ENCODE results near the gene FPR3. TPM values are rescaled to one million over a fixed set of nuclear protein-coding genes. Genes with fewer than 3 reads are reported as not detected.

FPR3 gene
- total RNA-seq, 2 experiments from 2014 or later, result not detected

DNA sequence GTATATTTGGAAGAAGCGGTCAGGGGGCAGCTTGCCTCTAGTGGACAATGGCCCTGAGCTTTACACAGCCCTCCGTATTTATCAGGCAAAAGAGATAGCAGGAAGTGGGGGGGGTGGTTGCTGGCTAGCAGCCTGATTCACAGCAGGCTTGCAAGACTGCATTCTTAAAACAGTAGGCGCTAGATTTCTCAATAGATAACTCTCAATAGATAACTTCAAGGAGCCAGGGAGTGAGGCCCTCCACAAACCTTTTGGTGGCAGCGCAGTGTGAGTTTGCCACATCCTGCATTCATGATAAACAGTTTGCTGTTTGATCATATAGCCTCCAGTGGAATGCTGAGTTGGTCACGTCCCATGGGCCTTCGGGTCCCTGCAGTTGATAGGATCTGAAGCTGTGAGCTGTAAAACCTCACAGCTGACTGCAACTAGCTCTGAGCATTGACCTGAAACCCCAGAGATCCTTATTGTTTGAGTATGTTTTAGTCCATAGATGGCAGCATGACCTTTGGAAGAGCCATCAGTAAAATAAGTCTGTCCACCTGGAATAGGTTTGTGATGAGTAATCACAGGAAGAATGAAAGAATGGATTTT, 12.2 kb downstream of the FPR3 start:
- POLR2A ChIA-PET, result no interaction called here
- Histone ChIP-seq H3K27me3 (ENCODE audit: control insufficient read depth in 1 of 2, insufficient read depth in 2 of 2, low read length in 2 of 2) (no peaks in the 10 kb centered on the region), H3K4me1 (ENCODE audit: insufficient read depth, low read length) (no peaks in the 10 kb centered on the region), H3K9me3 (ENCODE audit: control insufficient read depth in 1 of 2, insufficient read depth in 1 of 2, low read length in 2 of 2) (peaks cover 0 to 14% of the 10 kb centered on the region in 2 experiments), H3K36me3 (ENCODE audit: insufficient read depth, low read length) (no peaks in the 10 kb centered on the region), H3K4me3 (ENCODE audit: low read length) (no peak overlapping the region), H3K27ac (ENCODE audit: low read depth in 1 of 2, low read length in 2 of 2) (no peak overlapping the region)
- no peaks in the 10 kb centered on the region for H3K27me3 Mint-ChIP-seq
- no peak for ATAC-seq (ENCODE audit: poor library complexity)
- TF ChIP-seq, protein P1, sequence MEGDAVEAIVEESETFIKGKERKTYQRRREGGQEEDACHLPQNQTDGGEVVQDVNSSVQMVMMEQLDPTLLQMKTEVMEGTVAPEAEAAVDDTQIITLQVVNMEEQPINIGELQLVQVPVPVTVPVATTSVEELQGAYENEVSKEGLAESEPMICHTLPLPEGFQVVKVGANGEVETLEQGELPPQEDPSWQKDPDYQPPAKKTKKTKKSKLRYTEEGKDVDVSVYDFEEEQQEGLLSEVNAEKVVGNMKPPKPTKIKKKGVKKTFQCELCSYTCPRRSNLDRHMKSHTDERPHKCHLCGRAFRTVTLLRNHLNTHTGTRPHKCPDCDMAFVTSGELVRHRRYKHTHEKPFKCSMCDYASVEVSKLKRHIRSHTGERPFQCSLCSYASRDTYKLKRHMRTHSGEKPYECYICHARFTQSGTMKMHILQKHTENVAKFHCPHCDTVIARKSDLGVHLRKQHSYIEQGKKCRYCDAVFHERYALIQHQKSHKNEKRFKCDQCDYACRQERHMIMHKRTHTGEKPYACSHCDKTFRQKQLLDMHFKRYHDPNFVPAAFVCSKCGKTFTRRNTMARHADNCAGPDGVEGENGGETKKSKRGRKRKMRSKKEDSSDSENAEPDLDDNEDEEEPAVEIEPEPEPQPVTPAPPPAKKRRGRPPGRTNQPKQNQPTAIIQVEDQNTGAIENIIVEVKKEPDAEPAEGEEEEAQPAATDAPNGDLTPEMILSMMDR (IDR thresholded peaks at IDR 0.05), result no peak
- no peaks in the 10 kb centered on the region for H3K36me3 Mint-ChIP-seq (ENCODE audit: low read depth)
- no peak overlapping the region for H3K4me3 Mint-ChIP-seq
- H3K4me1 Mint-ChIP-seq (ENCODE audit: low read depth), result no peaks in the 10 kb centered on the region
- intact Hi-C loops (cut with DNase I, micrococcal nuclease), result no loop called here
- CTCF ChIA-PET, result no interaction called here
- peak in 2 of 14 experiments; percentile 17 to 23 for DNase-seq
- no peaks in the 10 kb centered on the region for H3K9me3 Mint-ChIP-seq
- H3K27ac Mint-ChIP-seq, result no peak overlapping the region

DNA sequence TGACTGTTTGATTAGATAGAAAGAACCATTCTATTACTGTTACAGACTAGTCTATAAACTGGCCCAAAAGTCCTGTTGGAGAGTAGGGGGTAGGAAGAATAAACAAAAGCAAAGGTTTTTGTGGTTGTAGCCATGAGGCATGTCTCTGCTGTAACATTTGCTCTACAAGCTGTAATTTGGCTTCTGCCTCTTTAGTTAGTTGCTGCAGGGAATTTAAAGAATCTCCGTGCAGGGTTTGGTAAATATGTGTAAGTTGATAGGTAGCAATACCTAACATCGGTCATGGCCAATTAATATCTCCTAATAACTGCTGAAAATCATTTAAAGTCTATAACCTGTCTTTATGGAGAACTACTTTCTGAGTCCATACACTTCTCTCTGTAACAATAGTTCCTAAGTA, 13.0 kb downstream of the FPR3 start:
- DNase-seq (no peak), ATAC-seq (ENCODE audit: poor library complexity) (no peak)
- intact Hi-C loops (cut with DNase I, micrococcal nuclease), result no loop called here
- H3K27me3 ChIP-seq (ENCODE audit: control insufficient read depth in 1 of 2, insufficient read depth in 2 of 2, low read length in 2 of 2), result no peaks in the 10 kb centered on the region
- Mint-ChIP-seq H3K9me3 (no peaks in the 10 kb centered on the region), H3K36me3 (ENCODE audit: low read depth) (no peaks in the 10 kb centered on the region), H3K4me1 (ENCODE audit: low read depth) (no peaks in the 10 kb centered on the region), H3K27me3 (no peaks in the 10 kb centered on the region), H3K27ac (no peak overlapping the region), H3K4me3 (no peak overlapping the region)
- CTCF ChIA-PET, result no interaction called here
- TF ChIP-seq, protein P1 (IDR thresholded peaks at IDR 0.05), result no peak
- H3K4me1 ChIP-seq (ENCODE audit: insufficient read depth, low read length), result no peaks in the 10 kb centered on the region
- POLR2A ChIA-PET, result no interaction called here
- H3K27ac ChIP-seq (ENCODE audit: low read depth in 1 of 2, low read length in 2 of 2), result no peak overlapping the region
- peaks cover 0 to 14% of the 10 kb centered on the region in 2 experiments for H3K9me3 ChIP-seq (ENCODE audit: control insufficient read depth in 1 of 2, insufficient read depth in 1 of 2, low read length in 2 of 2)
- no peaks in the 10 kb centered on the region for H3K36me3 ChIP-seq (ENCODE audit: insufficient read depth, low read length)
- H3K4me3 ChIP-seq (ENCODE audit: low read length), result no peak overlapping the region

DNA sequence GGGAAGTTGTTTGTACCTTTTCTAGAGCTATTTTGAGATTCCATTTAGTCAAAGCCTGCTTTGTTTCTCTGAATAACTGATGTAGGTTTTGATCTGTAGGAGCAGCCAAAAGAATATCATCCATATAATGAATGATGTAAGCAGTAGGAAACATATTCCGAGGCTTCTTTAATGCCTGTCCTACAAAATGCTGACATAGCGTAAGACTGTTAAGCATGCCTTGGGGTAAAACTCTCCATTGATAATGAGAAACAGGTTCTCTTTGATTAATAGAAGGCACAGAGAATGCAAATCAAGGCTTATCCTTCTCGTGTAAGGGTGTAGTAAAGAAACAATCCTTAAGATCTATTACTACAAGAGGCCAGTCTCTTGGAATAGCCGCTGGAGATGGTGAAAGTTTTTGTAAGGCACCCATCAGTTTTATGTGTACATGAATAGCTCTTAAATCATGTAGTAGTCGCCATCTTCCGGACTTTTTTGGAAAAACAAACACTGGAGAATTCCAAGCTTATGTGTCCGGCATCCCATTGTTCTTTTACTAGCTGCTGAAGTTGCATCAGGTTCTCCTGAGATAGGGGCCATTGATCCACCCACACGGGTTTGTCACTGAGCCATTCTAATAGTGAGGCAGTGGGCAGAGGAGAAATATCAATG, 13.5 kb downstream of the FPR3 start:
- Histone ChIP-seq H3K27me3 (ENCODE audit: control insufficient read depth in 1 of 2, insufficient read depth in 2 of 2, low read length in 2 of 2) (no peaks in the 10 kb centered on the region), H3K9me3 (ENCODE audit: control insufficient read depth in 1 of 2, insufficient read depth in 1 of 2, low read length in 2 of 2) (peaks cover 4 to 20% of the 10 kb centered on the region in 2 experiments), H3K27ac (ENCODE audit: low read depth in 1 of 2, low read length in 2 of 2) (no peak overlapping the region), H3K4me1 (ENCODE audit: insufficient read depth, low read length) (no peaks in the 10 kb centered on the region), H3K36me3 (ENCODE audit: insufficient read depth, low read length) (no peaks in the 10 kb centered on the region), H3K4me3 (ENCODE audit: low read length) (no peak overlapping the region)
- TF ChIP-seq, protein P1 (IDR thresholded peaks at IDR 0.05), result no peak
- Mint-ChIP-seq H3K36me3 (ENCODE audit: low read depth) (no peaks in the 10 kb centered on the region), H3K9me3 (no peaks in the 10 kb centered on the region), H3K4me1 (ENCODE audit: low read depth) (no peaks in the 10 kb centered on the region), H3K27me3 (no peaks in the 10 kb centered on the region), H3K4me3 (no peak overlapping the region), H3K27ac (no peak overlapping the region)
- ChIA-PET POLR2A (no interaction called here), CTCF (no interaction called here)
- DNase-seq (no peak), ATAC-seq (ENCODE audit: poor library complexity) (no peak)
- intact Hi-C loops (cut with DNase I, micrococcal nuclease), result no loop called here

All from CD4-positive, alpha-beta T cell (primary cell).